GM12864 (cell line): ENCODE measurements around the gene HBZ.
A peak's percentile ranks its signal among the peaks of the same experiment; 100 is the strongest.

Source experiments
- DNase-seq: peaks from one replicate; pipeline ENCODE4 v3.0.0-alpha.2; 2011; ENCODE audit warnings: low read depth
- H3K4me3 ChIP-seq: 2 replicates; pipeline ENCODE4 v1.5.1; 2011; ENCODE audit warnings: mild to moderate bottlenecking, low read depth, low read length, control low read depth
- CTCF ChIP-seq: IDR thresholded peaks from 2 replicates; pipeline ENCODE4 v1.5.1; 2011; ENCODE audit warnings: low read depth, mild to moderate bottlenecking, moderate library complexity, low read length, control low read depth, inconsistent platforms; ENCODE audit errors: missing control alignments

Gene HBZ

GRCh38 chr16:152141-153128 is at the start of gene HBZ:
Gene HBZ (plus strand): TSS chr16:152644. CDS start chr16:152910, 266 bp downstream.
- DNase-seq = no peak
- TF ChIP-seq CTCF = no peak
- H3K4me3 ChIP-seq = no peak within 1 kb of the TSS

- no peak for TF ChIP-seq CTCF
- no peak overlapping the region for H3K4me3 ChIP-seq
- DNase-seq = no peak
Measured at GRCh38 chr16:104355-104754, 48.1 kb upstream of the HBZ start.

- no peak for DNase-seq
- no peak overlapping the region for H3K4me3 ChIP-seq
- TF ChIP-seq CTCF = no peak
Measured at GRCh38 chr16:104928-105327, 47.5 kb upstream of the HBZ start.

GRCh38 chr16:105521-105920 is 46.9 kb upstream of the HBZ start:
- DNase-seq = no peak
- no peak for TF ChIP-seq CTCF
- no peak overlapping the region for H3K4me3 ChIP-seq

GRCh38 chr16:106623-107324 is 45.7 kb upstream of the HBZ start:
- TF ChIP-seq CTCF = peak; percentile 88
- H3K4me3 ChIP-seq = no peak overlapping the region
- DNase-seq = peak; percentile 51

- no peak for DNase-seq
Measured at GRCh38 chr16:112153-112840, 40.1 kb upstream of the HBZ start.

More at GRCh38 chr16:112153-112840, 40.1 kb upstream of the HBZ start:
- H3K4me3 ChIP-seq = no peak overlapping the region
- no peak for TF ChIP-seq CTCF
